Retina (tissue), 1 donor: ENCODE results near the gene BRD2.

Source experiments
- DNase-seq: peaks from one replicate; pipeline ENCODE4 v3.0.0-alpha.2; 2016

BRD2 gene

DNA sequence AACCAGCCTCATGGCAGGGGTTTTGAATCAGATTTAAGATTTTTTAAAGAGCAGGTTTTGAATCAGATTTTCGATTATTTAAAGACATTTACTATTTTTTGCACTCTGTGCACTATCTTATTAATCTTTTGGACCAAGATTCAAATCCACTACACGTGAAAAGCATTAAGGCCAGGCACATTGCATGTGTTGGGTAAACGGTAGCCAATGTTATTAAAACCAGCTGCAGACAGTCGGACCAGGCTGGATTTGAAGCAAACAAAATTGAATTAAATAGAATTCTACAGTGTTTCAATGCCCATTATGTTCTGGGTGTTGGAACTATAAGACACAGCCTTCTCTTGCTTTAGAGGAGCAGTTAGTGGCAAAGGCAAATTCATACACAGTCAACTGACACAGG, 33.3 kb downstream of the BRD2 start:
- no peak for DNase-seq

DNA sequence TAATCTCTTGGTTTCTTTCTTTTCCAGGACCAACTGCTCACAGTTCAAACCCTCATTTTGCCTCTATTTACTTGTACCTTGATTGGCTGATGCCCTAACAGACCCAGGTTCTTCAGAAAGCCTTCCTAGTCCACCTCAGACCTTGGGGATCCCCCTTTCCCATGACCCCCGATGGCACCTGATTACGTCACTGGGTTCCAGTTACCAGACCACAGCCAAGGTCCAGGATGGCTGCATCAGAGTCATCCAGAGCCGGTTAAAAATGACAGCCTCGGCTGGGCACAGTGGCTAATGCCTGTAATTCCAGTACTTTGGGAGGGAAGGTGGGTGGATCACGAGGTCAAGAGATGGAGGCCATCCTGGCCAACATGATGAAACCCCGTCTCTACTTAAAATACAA, 36.5 kb downstream of the BRD2 start:
- no peak for DNase-seq

DNA sequence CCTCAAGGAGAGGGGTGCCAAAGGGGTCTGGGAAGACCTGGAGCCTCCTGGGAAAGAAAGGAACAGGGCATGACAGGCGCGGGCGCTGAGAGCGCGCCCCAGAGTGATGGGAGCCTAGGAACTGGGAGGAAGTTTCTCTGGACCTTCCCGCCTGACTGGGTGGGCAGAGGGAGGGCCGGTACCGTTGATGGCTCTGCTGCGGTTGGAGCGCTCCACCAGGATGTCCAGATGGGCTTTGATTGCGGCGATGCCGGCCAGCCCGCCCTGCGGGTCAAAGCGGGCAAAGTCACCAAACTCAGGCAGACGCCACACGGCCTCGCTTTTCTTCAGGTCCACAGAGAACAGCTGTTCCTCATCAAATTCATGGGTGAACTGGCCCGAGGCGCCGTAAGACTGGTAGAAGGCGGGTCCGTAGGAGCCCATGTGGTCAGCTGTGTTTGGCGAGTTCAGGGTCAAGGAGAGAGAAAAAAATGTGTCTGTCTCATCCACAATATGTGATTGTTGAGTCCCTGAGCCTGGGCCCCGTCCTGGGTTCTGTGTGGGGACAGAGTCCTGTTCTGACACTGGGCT, 39.5 kb downstream of the BRD2 start:
- DNase-seq, result no peak

DNA sequence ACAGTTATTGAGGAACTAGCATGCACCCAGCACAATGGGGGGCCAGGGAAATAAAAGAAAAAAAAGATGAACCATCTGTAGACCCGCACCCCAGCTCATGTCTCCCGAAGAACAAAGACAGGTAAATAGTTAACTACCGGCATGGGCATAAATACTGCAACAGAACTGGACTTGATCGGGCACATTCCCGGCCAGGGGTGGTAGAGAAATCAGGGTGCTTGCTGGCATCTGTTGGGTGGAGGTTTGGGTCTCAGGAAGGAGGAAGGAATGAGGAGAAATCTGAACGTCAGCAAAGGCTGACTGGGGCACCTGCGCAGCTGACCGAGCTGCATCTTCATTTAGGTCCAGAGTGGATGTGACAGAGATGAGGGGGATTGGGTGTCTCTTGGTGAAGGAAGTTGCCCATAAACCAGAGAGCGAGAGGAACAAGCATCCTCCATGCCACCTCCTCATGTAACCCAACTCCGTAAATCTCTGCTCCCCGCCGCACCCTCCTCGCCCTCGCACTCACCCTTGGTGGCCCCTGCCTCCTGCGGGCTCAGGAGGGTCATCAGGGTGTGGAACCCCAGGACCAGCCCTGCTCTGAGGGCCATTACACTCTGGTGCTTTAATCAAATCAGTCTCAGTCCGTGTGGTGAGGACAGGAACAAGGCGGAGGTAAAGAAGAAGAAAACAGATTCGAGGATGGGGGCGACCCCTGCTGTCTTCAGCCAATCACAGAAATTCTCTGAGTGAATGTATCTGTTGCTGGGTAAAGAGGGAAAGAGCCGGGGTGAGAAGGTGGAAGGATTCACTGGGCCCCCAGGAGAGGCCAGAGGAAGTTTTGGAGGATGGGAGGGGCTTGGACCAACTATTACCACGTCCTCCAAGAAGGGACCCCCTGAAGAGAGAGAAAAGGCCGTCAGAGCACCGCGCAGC, 40.8 kb downstream of the BRD2 start, which contains the start of gene HLA-DOA:
TSS of gene HLA-DOA (minus strand) at position 648 of the 918 bp plus-strand sequence.
- peak; percentile 77 for DNase-seq

DNA sequence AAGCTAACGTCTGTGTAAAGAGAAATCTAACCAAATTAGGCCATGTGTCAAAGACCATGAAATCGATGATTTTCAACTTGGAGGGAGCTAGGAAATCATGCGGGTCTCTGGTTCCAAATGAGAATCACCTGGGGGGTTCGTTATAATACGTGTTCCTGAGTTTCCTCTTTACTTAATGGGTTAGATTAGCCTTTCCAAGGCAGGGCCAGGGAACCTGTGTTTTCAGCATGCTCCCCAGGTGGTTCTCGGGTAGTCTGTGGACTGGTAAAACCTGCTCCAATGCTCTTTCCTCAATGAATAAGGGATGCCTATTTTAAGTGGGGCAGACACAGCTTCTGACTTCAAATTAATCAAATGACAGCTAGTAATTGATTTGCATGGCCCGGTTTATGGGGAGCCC, 42.0 kb downstream of the BRD2 start:
- DNase-seq, result no peak

DNA sequence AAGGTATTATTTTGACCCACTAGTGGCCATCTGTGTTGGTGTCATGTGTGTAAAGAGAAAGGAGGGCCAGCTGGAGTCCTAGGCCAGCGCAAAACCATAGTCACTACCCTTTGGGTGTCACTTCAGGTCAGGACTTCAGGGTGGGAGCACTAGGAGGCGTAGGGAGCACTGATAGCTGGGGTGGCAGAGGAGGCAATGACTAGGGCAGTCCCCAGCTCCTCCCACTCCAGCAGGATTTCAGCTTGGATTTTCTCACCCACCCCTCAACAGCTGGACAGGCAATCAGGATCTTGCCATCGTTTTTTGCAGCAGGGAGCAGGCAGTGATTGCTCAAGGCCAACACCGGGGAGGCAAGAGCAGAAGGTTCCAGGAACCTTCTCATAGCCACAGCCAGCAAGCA, 45.2 kb downstream of the BRD2 start:
- no peak for DNase-seq

DNA sequence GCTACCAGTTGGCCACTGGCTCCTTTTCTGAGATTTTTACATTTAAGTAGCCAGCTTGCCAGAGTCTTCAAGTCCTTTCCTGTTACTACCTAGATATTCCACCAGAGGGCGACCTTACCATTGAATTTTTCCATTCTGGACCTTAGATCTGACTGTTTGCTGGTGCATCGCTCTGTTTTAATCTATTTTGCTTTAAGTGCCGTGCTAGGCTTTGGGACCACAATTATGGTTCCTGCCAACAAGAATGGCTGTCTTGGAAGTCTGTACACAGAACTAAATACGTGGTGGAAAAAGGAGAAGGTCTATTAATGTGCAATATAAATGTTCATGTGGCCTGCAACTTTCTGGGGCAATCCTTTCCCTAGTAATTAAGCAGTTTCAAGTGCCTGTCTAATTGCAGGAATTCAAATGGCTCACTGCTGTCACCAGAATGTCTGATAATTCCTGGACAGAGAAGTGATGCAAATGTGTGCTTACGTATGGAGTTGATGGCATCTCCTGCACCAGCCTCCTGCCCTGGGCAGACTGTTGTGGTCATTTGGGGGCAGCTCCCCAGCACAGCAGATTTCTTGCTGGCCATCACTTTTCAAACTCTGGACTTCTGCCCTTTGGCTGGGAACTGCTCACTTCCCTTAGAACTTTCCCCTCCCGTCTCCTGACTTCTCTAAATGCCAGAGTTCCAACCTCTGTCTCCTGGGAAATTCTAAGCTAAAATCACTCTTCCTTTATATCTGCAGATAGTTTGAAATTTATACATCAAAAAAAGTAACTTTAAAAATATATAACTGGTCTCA, 46.6 kb downstream of the BRD2 start:
- peak; percentile 83 for DNase-seq

DNA sequence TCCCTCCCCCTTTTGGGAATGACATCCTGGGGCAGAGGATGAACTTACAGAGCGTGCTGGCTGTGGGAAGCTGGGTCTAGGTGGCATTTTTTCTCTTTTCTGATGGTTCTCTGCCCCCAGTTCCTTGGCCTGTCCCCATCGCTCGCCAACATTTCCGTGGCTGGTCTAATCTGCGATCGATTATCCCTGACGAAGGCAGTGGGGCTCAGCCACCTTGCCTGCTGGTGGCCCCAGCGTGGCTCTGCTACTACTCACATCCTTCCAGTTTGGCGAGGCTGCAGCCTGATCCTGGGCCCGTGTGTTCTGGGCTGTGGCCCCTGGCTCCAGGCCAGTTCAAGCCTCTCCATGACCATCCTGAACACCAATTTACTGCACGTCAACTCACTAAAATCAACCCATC, 47.4 kb downstream of the BRD2 start:
- DNase-seq, result no peak

DNA sequence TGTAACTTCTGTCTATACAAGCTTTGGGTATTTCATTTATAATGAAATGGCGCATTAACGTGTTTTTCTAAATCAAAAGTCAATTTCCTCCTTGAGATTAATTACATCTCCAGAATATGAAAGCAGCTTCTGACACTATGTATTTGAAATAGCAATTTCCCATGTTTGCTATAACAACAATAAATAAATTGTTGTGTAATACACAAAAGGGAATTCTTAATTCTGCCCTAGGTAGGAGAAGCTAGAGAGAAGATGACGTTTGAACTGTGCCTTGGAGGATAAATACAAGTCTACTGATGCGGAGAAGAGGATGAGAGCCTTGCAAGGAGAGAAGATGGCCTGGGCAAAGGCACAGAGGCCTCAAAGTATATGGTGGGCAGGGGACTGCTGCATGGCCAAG, 48.6 kb downstream of the BRD2 start:
- DNase-seq, result no peak

DNA sequence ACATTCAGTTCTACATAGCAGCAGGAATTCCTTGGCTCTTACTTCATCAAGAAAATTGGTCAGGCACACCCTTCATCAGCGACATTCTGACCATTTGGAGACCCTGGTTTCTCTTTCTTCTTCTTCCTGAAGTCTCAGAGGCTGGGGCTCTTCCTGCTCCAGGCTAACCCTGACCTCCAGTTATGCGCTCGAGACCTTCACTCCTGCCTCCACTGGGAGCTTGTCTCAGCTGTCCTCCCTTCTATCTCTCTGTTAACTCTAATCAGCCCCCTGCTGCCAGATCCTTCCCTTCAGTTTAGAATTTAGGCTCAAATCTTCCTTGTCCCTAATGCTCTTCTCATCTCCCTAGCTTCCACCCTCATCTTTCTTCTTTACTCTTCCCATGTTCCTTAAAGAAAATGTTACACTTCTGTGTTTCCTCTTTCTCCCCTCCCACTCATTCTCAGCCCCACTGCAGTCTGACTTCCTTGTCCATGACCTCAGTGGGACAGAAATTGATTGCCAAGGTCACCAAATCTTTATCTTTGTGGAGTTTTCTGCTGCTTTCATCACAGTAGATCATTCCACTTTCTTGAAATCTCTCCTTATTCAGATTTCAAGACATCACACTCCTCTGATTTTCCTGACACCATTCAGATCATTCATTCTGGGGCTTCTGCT, 49.4 kb downstream of the BRD2 start:
- no peak for DNase-seq

DNA sequence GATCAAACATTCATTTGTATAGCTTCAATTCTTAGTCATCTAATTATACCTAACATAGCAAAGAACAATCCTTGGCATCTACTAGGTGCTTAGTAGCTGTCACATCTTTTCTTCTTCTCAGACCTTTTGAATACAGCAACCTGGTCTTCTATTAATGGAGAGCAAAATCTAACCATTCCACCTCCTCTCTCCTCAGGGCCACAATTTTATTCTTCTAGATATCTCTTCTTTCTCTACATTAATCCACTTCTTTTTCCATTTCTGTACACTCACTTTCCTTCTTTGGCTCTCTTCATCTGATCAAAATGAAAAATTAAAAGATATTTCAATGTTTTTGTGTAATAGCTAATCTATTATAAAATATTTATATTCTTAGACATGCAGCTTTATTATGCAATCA, 50.0 kb downstream of the BRD2 start:
- DNase-seq, result no peak

DNA sequence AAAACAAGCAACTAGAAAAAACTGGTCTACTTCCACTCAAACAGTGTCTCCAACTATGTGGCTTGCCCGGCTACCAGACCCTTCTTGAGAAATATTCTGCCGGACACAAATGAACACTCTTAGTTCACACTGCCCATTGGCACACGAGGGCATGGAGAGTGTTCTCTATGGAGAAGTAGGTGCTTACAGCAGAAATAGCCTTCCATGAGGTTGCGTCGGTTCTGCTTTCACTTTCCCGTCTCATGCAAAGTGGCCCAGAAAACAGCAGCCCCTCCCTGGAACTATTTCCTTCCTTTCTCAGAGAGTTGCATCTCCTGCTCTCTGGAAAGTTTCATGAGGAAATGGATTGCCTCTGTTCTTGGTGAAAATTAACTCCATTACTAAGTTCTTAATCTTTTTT, 50.5 kb downstream of the BRD2 start:
- no peak for DNase-seq

DNA sequence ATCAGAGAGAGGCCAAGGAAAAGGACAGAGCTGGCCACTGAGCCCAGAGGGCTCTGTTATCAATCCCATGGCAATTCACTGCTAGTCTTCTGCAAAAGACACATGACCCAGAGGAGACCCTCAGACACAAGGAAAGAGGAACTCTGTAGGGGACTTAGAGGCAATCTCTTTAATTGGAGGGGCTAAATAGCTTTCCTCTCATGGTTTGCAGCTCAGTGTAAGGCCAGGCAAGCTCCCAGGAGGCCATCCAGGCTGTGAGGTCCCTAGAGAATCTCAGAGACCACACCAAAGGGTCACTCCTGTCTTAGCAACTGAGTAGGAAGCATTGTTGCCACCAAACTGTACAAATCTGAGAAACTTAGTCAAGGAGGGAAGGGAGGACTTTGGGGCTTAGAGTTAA, 51.0 kb downstream of the BRD2 start:
- no peak for DNase-seq

DNA sequence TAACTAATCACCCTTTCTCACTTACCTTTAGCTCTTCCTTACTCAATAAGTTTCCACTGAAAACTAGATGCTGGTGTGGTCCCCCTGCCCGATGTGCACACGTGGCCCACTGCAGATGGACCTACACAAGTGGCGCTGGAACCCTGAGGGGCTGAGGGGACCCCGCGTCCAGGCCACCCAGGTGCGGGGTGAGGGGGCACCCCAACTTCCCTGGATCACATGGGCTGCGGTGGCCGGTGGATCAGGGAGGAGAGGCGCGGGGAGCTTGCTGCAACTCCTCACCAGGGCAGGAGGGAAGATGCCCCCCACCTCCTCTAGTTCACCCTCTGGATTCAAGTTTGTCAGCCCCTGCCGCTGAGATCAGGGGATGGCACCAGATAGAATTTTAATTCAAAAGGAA, 53.5 kb downstream of the BRD2 start:
- DNase-seq, result no peak

DNA sequence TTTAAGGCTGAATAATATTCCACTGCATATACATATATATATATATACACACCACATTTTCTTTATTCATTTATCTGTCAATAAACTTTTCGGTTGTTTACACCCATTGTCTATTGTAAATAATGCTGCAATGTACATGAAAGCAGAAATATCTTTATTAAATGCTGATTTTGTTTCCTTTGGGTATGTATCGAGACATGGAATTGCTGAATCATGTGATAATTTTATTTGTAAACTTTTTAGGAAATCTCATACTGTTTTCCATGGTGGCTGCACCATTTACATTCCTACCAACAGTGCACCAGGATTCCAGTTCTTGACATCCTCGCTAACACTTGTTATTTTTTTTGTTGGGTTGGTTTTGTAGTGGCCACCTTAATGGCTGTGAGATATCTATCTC, 55.1 kb downstream of the BRD2 start:
- no peak for DNase-seq

DNA sequence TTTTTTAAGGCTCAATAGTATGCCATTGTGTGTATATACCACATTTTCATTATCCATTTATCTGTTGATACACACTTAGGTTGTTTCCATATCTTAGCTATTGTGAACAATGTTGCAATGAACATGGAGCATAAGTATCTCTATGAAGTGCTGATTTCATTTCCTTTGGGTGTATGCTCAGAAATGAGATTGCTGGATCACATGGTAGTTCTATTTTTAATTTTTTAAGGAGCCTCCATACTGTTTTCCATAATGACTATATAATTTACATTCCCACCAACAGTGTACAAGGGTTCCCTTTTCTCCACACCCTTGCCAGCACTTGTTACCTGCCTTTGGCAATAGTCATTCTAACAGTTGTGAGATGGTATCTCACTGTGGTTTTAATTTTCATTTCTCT, 56.1 kb downstream of the BRD2 start:
- DNase-seq, result no peak

DNA sequence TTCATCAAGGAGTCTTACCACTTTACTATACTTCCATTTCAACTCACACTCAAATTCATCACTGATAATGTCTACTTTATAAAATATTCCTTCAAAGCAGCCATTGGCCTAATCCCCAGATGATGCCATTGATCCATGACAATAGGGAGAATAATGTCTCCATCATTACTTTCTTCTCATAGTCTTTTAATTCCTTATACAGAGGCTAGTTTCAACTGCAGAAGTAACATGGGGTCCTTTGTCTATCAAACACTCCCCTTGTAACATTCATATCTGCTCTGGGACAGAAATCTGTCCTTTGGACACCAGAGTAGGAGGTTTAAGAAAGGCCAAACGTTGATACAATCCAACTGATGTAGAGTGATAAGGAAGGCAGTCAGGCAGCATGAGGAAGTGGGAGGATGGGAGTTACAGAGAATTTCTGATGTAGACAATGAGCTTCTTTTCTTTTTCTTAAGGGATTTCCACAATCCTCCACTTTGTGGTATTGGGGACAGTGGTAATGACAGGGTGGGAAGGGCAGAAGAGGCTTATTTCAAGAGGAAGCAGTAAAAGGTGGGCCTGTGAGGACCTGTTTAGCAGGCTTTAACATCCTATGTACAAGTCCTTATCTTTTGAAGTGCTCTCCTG, 59.9 kb downstream of the BRD2 start:
- no peak for DNase-seq

DNA sequence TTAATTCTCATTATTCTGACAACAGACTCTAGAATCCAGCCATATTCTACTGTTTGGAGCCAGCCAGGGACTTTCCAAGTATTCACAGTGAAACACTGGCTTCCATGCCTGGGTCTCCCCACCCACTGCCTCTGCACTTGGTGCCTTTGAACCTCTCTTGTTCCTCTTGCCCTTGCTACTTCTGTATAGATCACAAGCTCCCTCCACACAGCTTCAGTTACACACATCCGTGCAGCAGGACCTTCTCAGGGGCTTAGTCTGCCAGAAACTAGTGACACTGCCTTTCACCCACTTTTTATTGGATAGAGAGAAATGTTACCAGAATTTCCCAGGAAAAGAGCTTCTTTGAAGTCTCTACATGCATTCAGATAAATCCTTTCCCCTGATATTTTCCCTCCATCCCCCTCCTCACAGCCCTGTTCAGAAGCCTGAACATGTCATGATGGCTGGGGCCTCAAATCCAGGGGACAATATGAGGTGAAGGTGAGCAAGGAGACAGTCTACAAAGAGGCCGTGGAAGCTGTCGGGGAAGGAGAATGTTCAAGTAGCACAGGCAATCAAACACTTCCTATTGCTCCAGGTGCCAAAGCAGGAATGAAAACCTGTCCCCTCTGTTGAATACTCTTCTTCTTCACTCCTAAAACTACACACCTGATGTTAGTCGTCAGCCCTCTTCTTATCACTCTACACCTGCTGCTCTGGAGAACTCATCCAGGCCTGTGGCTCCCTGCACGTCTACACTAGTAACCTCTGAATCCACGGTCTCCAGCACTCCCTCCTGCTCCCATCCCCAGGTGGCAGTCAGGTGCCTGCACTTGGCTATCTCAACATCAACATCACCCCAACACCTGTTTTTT, 61.2 kb downstream of the BRD2 start:
- no peak for DNase-seq

DNA sequence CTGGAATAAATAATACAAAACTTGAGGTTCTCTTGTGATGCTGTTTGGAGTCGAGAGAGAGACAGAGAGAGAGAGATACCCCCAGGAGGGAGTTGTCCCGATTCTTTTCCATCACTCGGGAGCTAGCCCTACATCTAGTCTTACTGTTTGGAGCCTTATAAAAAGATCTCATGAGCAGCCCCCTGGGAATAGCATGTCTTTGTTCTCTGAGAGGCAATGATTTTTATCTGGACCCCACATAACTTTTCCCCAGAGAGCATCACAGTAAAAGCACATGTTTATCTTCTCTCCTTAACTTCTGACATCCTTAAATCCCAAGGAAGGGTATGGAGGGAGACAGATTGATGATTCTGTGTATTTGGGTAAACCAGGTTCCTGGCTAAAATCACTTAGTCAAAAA, 61.9 kb downstream of the BRD2 start:
- no peak for DNase-seq
